Measurements from ENCODE around the gene OR5D16. TPM values are rescaled to one million over a fixed set of nuclear protein-coding genes. Genes with fewer than 3 reads are reported as not detected.
"Not testable (repeated sequence)": the region's sequence is repeated elsewhere in the genome, so short reads cannot be mapped to it uniquely, and the experiment has no call there.

OR5D16 gene
- not detected in 2 replicates for total RNA-seq (2014; rRNA removed; shearing (Covaris generic))

DNA sequence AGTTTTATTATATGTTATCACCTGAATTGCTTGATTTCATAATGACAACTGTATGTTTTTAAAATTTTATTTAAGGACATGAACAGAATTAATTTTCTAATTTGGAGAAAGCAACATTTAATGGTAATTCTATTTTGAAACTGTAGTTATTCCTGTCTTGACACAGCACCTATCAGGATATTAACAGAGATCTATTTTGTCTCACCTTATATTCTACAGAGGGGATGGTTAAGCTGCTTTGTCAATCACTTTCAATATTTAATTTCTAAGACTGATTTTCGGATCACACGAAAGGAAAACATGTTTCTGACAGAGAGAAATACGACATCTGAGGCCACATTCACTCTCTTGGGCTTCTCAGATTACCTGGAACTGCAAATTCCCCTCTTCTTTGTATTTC lies at the start of gene OR5D16:
Gene OR5D16 (plus strand): TSS at position 301 of the 400 bp plus-strand sequence. CDS start 0 bp downstream, at position 301.
- DNase-seq (ENCODE audit: low read depth): no peak

DNA sequence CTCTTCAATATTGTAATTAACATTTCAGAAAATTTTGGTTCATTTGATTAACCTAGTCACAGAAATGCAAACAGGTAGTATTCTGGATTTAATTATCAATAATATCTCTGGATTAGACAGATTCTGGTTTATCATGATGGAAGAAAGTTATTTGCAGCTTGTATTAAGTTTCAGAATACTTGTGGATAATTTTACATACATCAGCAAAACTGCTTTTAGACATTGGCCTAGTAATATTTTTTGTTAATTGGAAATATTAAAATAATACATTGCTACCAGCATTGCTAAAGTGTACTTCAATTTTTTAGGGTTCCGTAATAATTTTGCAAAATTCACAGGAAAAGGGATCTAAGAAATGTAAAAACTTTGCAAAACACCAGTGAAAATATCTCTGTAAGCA lies 46.9 kb upstream of the OR5D16 start:
- DNase-seq (ENCODE audit: low read depth): no peak

DNA sequence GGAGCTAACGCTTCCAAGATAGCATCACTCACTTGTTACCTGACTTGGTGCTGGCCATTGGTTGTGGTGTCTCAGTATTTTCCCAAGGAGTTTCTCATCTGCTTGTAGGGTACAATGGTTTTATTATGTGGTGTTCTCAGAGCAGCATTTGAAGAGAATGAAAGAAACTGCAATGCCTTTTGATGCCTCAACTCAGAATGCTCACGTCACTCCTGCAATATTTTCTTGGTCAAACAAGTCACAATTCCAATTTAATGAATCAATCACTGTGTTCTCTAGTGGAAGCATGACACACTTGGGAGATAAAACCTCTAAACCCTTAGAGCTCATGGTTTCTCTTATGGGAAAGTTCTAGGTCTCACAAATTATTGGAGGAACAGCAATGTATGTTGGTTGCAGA lies 45.2 kb upstream of the OR5D16 start:
- DNase-seq (ENCODE audit: low read depth): no peak

DNA sequence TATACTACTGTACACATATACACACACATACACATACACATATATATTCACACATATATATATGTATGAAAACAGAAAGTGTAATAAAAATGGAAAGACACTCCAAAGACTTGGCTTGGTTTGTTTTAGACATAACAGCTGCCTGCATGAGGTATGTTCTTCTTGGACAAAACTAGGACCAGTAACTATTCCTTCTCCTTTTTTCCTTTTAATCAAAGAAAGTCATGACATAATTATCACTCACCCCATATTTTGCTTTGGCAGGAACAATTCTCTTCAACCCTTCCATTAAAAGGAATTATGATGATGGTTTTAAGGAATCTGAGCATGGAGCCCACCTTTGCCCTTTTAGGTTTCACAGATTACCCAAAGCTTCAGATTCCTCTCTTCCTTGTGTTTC lies 43.3 kb upstream of the OR5D16 start, which contains the start of gene OR5D14:
Gene OR5D14 (plus strand): TSS at position 301 of the 400 bp plus-strand sequence. CDS start 0 bp downstream, at position 301.
- DNase-seq (ENCODE audit: low read depth): no peak

DNA sequence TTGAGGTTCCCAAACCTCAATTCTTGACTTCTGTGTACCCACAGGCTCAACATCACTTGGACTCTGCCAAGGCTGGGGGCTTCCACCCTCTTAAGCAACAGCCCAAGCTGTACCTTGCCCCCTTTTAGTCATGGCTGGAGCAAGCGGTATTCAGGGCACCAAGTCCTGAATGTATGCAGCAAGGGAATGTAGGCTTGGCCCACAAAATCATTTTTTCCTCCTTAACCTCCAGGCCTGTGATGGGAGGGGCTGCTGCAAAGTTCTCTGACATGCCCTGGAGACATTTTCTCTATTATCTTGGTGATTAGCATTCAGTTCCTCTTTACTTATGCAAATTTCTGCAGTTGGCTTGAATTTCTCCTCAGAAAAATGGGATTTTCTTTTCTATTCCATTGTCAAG lies 32.3 kb upstream of the OR5D16 start:
- DNase-seq (ENCODE audit: low read depth): no peak

DNA sequence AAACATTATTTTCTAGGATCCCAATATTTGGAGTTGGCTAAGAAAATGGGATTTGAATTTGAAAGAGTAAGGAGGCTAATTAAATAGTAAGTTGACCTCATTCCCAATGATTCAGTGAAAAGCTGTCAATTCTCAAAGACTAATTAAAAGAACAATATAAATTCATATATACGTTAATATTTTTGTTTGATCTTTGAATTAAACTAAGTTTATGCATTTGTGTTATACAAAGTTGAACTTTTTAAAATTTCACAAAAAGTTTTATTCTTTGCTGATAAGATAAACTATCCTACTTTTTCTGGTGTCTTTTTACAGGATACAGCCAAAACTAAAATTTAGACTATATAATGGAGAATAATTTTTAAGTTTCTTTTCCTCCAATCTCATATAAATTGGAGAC lies 27.5 kb upstream of the OR5D16 start, which contains the start of gene OR5L1:
Gene OR5L1 (plus strand): TSS at position 301 of the 400 bp plus-strand sequence. CDS start 100 bp downstream, outside the sequence.
- DNase-seq (ENCODE audit: low read depth): no peak

DNA sequence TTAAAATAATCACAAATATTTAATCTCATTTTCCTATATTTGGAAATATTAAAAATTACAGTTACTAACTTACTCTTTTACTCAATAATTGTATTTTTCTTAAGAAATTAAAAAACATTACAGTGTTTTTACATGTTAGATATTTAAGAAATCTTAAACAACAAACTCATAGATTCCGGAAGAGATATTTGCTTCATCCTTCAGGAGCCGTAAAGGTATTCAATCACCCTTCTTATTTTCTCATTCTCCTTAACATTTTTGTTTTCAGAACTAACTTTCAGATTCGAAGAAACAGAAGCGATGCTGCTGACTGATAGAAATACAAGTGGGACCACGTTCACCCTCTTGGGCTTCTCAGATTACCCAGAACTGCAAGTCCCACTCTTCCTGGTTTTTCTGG lies 19.2 kb upstream of the OR5D16 start, which contains the start of gene OR5D18:
Gene OR5D18 (plus strand): TSS at position 301 of the 400 bp plus-strand sequence. CDS start 0 bp downstream, at position 301.
- no peak for DNase-seq (ENCODE audit: low read depth)

DNA sequence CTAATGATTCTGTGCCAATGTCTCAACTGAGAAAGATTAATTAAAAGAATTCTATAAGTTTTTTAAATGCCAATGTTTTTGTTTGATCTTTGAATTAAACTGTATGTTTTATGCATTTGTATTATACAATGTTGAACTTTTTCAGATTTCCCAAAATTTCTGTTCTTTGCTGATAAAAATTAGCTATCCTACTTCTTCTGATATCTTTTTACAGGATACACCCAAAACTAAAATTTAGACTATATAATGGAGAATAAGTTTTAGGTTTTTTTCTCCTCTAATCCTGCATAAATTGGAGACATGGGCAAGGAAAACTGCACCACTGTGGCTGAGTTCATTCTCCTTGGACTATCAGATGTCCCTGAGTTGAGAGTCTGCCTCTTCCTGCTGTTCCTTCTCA lies 11.6 kb upstream of the OR5D16 start, which contains the start of gene OR5L2:
Gene OR5L2 (plus strand): TSS at position 301 of the 400 bp plus-strand sequence. CDS start 0 bp downstream, at position 301.
- DNase-seq (ENCODE audit: low read depth): no peak

DNA sequence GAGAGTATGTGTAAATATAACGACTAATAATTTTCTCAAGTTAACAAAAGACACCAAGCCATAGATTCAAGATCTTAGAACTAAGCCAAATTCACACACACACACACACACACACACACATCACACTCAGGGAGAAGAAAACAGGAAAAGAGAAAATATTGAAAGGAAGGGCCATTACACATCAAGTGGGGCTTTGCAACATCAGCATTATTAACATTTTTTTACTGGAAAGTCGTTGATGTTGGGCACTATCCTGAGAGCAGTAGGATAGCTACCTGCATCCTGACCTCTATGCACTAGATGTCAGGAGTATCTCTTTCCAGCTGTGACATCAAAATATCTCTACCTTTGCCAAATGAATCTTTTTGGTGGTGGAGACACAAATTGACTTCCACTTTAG lies 8.9 kb downstream of the OR5D16 start:
- DNase-seq (ENCODE audit: low read depth): no peak

DNA sequence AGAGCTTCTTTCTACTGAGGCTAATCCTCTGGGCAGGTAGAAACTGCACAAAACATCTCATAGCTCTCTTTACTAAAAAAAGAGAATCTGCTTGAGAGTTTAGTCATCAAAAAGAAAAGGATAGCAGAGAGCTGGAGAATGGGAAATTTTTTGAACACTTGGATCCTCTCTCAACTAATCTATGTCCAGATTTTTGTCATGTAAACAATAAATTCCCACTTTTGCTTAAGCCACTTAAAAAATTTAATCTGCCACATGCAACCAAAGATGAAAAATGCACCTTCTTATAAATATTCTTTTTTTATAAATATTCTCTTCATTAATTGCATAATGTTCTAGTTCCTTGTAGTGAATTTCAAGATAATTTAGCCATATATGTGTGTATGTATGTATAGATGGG lies 10.5 kb downstream of the OR5D16 start:
- no peak for DNase-seq (ENCODE audit: low read depth)

DNA sequence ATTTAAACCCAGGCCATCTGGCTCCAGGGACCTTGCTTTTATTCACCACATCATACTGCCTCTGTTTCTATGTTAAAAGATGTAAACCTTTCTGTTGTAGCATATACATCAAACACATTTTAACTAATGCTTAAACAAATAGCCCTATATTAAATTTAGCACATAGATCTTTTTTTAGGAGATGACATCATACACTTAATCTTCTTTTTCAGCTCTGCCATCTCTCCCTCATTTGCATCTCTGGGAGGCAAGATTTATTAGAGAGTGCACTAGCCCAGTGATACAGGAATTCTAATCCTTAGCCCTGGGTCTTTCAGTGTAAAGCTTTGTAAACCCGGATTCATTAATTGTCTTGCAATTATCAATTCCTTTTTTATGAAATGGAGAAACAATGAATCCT lies 13.6 kb downstream of the OR5D16 start:
- no peak for DNase-seq (ENCODE audit: low read depth)

DNA sequence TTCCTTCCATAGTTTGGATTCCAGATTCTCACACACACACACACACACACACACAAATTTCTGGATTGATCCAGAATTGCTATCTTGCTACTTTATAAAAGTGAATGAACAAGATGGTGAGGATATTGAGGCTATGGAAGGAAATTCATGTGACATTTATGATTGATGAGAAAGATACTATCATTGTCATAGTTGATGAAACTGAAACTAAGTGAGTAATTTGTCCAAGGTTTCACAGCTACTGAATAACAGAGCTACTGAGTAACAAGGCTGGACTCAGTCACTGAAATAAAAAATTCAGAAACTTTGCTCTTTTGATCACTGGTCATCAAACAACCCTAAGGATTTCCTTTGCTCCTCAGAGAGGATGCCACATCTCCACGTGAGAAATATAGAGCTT lies 16.2 kb downstream of the OR5D16 start:
- DNase-seq (ENCODE audit: low read depth): no peak

DNA sequence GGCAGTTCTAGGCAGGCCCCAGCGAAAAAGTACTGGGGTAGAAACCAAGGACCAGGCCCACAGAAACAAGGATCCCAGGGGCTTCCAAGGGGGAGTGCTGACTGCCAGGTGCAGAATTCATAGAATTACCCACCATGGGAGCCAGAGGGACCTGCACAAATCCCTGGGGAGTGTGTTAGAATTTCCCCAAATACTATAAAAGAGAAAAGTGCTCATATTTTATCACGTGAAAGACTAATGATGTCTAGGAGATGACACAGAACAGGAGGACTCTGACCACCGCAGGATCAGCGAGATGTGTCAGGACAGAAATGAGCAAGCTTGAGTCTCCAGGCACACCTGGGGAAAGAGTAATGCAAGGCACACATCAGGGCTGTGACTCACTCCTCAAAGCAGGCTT lies 28.8 kb downstream of the OR5D16 start:
- DNase-seq (ENCODE audit: low read depth): not testable (repeated sequence)

DNA sequence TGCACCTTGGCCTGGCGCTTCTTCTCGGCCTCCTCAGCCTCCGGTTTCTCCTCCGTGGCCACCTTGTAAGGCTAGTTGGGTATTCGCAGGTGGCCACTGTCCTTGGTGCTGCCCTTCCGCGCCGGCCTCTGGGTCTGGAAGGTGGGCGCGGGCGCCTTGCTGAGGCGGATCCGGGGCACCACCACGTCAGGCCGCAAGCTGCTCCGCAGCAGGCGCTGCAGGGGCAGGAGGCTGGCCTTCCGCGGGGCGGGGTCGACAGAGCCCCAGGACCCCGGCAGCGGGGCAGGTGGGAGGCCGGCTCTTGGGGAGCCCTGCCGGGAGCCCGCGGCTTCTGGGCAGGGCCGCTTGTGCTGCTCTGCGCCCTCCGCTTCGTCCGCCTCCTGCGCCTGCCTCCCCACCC lies 34.2 kb downstream of the OR5D16 start:
- DNase-seq (ENCODE audit: low read depth): not testable (repeated sequence)

DNA sequence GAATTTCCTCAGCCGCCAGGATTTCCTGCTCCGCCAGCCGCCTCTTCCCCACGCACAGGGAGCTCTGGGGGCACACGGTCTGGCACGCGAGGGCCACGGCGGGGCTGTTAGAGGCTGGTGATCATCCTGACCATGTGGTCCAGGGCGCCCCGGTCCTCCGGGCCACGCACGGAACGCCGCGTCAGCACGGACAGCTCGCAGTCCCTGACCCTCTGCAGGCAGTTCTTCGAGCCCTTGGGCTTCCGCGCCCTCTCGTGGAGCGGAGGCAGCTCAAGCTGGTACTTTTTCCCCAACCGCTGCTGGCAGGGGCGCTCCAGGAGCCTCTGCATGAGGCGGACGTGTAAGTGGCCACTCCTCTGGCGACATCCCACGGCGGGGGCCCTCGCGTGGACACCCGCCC lies 34.6 kb downstream of the OR5D16 start:
- not testable (repeated sequence) for DNase-seq (ENCODE audit: low read depth)

DNA sequence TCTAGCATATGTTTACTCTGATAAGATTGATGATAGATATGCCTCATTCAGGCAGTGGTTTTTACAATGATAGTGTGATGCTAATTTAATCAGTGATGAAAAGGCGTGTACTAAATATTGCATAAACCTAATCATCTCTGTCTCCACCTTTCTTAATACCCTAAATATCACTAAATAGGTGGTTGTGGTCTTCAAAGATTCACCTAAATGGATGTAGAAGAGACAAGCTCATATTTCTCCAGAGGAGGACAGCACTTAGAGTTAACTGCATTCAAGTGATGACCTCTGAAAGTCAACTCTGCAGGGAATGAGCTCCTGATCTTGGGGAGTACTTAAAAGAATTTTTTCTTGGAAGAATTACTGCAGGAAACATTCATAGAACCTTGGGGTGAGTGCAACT lies 44.4 kb downstream of the OR5D16 start, which contains the start of gene TRIM51:
Gene TRIM51 (plus strand): TSS at position 301 of the 400 bp plus-strand sequence. CDS start 2,132 bp downstream, outside the sequence.
- DNase-seq (ENCODE audit: low read depth): not testable (repeated sequence)

DNA sequence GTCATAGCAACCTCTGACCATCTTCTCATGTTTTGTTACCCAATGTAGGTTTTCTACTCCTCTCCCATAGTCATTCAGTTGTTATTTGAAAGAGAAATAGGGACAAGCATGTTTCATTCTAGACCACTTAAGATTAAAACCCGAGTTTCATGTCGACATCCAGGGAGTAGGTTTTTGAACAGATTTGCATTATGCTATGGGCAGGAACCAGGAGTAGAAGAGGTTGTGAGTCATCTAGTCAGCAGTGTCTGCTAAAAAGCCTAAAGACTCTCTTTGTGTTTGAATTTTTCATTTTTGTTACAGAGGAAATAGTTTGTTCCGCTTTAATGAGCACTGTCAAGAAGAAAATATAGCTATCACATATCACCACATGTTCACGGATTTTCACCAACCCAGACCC lies 46.4 kb downstream of the OR5D16 start:
- DNase-seq (ENCODE audit: low read depth): peak; percentile 17

DNA sequence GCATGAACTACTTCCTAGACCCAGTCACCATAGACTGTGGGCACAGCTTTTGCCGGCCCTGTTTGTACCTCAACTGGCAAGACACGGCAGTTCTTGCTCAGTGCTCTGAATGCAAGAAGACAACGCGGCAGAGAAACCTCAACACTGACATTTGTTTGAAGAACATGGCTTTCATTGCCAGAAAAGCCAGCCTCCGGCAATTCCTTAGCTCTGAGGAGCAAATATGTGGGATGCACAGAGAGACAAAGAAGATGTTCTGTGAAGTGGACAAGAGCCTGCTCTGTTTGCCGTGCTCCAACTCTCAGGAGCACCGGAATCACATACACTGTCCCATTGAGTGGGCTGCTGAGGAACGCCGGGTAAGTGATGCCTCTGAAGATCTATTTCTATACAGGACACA lies 46.9 kb downstream of the OR5D16 start:
- DNase-seq (ENCODE audit: low read depth): peak; percentile 23

Other genes starting within 250 kb of the OR5D16 start
- not detected in 2 replicates for gene OR4C11, start 231.1 kb upstream of the OR5D16 start, total RNA-seq (2014; rRNA removed; shearing (Covaris generic))
- not detected in 2 replicates for gene OR4P4, start 203.6 kb upstream of the OR5D16 start, total RNA-seq (2014; rRNA removed; shearing (Covaris generic))
- gene OR4S2, start 190.4 kb upstream of the OR5D16 start, total RNA-seq (2014; rRNA removed; shearing (Covaris generic)): not detected in 2 replicates
- not detected in 2 replicates for gene OR4C6, start 176.6 kb upstream of the OR5D16 start, total RNA-seq (2014; rRNA removed; shearing (Covaris generic))
- gene OR5D13, start 65.3 kb upstream of the OR5D16 start, total RNA-seq (2014; rRNA removed; shearing (Covaris generic)): not detected in 2 replicates
- gene OR5D14, start 43.2 kb upstream of the OR5D16 start, total RNA-seq (2014; rRNA removed; shearing (Covaris generic)): not detected in 2 replicates
- not detected in 2 replicates for gene OR5L1, start 27.4 kb upstream of the OR5D16 start, total RNA-seq (2014; rRNA removed; shearing (Covaris generic))
- not detected in 2 replicates for gene OR5D18, start 19.1 kb upstream of the OR5D16 start, total RNA-seq (2014; rRNA removed; shearing (Covaris generic))
- gene OR5L2, start 11.5 kb upstream of the OR5D16 start, total RNA-seq (2014; rRNA removed; shearing (Covaris generic)): not detected in 2 replicates
- not detected in 2 replicates for gene TRIM51, start 44.5 kb downstream of the OR5D16 start, total RNA-seq (2014; rRNA removed; shearing (Covaris generic))
- gene OR5W2, start 75.8 kb downstream of the OR5D16 start, total RNA-seq (2014; rRNA removed; shearing (Covaris generic)): not detected in 2 replicates
- gene OR5I1, start 97.6 kb downstream of the OR5D16 start, total RNA-seq (2014; rRNA removed; shearing (Covaris generic)): not detected in 2 replicates
- not detected in 2 replicates for gene OR10AG1, start 131.2 kb downstream of the OR5D16 start, total RNA-seq (2014; rRNA removed; shearing (Covaris generic))
- gene OR5F1, start 155.9 kb downstream of the OR5D16 start, total RNA-seq (2014; rRNA removed; shearing (Covaris generic)): not detected in 2 replicates
- gene OR5AS1, start 188.9 kb downstream of the OR5D16 start, total RNA-seq (2014; rRNA removed; shearing (Covaris generic)): not detected in 2 replicates